Endothelial cell of umbilical vein (primary cell): ENCODE results near the gene TNIK. TPM values are rescaled to one million over a fixed set of nuclear protein-coding genes. Genes with fewer than 3 reads are reported as not detected.

Source experiments
- BruUV-seq: library from RNA; stranded (reverse); fragments of 400-500 nt; replicated peaks from 2 replicates; lab custom pipeline; 2021; lab: Mats Ljungman, UMichigan
- CTCF ChIA-PET: fragments of 300-600, 350-600 bp; sonication (Branson Sonifier 250); formaldehyde crosslinking; loops from one replicate; lab custom pipeline; 2021; ENCODE audit warnings: antibody characterized with exemption, inconsistent platforms; lab: Charles Lee
- POLR2A ChIA-PET: fragments of 300-600, 350-600 bp; sonication (Branson Sonifier 250); formaldehyde crosslinking; loops from one replicate; lab custom pipeline; 2021; ENCODE audit warnings: antibody characterized with exemption, inconsistent platforms; lab: Charles Lee
- DNase-seq: peaks from one replicate; pipeline ENCODE4 v3.0.0-alpha.2; 2011; ENCODE audit warnings: low read depth, low spot score
- FAIRE-seq: peaks from 2 replicates; lab custom pipeline; 2011; peaks lifted over from hg19 to GRCh38; lab: Jason Lieb, UNC
- H2AFZ ChIP-seq: 2 replicates; pipeline ENCODE4 v1.6.0; 2012; ENCODE audit warnings: low read depth, low read length, control low read depth, inconsistent platforms
- H3K27ac ChIP-seq: 2 replicates; pipeline ENCODE4 v1.5.1; 2011; ENCODE audit warnings: low read depth, mild to moderate bottlenecking, control low read depth, low read length, moderate library complexity; ENCODE audit not compliant: insufficient read depth
- H3K27me3 ChIP-seq, 2 experiments: 2 replicates each; pipeline versions ENCODE4 v1.6.0 to v1.6.1; 2011; ENCODE audit warnings: low read length in 2 of 2, mixed read lengths in 1 of 2; ENCODE audit not compliant: control insufficient read depth in 2 of 2, insufficient read depth in 2 of 2
- H3K36me3 ChIP-seq, 2 experiments: 2 replicates in 1 of 2; 3 replicates in 1 of 2; pipeline ENCODE4 v1.5.1; 2011; ENCODE audit warnings: low read length in 2 of 2, mild to moderate bottlenecking in 1 of 2, moderate library complexity in 1 of 2; ENCODE audit not compliant: control insufficient read depth in 2 of 2, insufficient read depth in 2 of 2; ENCODE audit errors: extremely low read depth in 1 of 2
- H3K4me1 ChIP-seq: 3 replicates; pipeline ENCODE4 v1.5.1; 2011; ENCODE audit warnings: mild to moderate bottlenecking, low read length; ENCODE audit not compliant: control insufficient read depth, insufficient read depth; ENCODE audit errors: extremely low read depth
- H3K4me2 ChIP-seq: 2 replicates; pipeline ENCODE4 v1.6.1; 2011; ENCODE audit warnings: low read length, control low read depth, mixed read lengths; ENCODE audit not compliant: insufficient read depth
- H3K4me3 ChIP-seq, 3 experiments: fragments of 200-600 bp in 1 of 3; sonication (generic), shearing (Covaris generic) in 1 of 3; replicated peaks in 1 of 3; 2 replicates each; pipeline ENCODE4 v1.5.1; 2011 to 2016; ENCODE audit warnings: control low read depth in 3 of 3, low read length in 3 of 3, mild to moderate bottlenecking in 2 of 3, inconsistent platforms in 1 of 3, low read depth in 1 of 3, moderate library complexity in 1 of 3; ENCODE audit not compliant: insufficient read depth in 1 of 3
- H3K79me2 ChIP-seq: 2 replicates; pipeline ENCODE4 v1.6.0; 2012; ENCODE audit warnings: low read length, inconsistent platforms; ENCODE audit not compliant: control insufficient read depth, insufficient read depth
- H3K9ac ChIP-seq: replicated peaks from 2 replicates; pipeline ENCODE3; 2011; ENCODE audit warnings: low read length, control low read depth; ENCODE audit not compliant: insufficient read depth; ENCODE audit errors: extremely low read depth
- H3K9me1 ChIP-seq: replicated peaks from 3 replicates; pipeline ENCODE4 v1.6.0; 2011; ENCODE audit warnings: mild to moderate bottlenecking, low read length; ENCODE audit not compliant: control insufficient read depth, insufficient read depth; ENCODE audit errors: extremely low read depth
- H3K9me3 ChIP-seq: replicated peaks from 2 replicates; pipeline ENCODE4 v1.5.1; 2012; ENCODE audit warnings: low read length, inconsistent platforms; ENCODE audit not compliant: control insufficient read depth, insufficient read depth
- H4K20me1 ChIP-seq: replicated peaks from 2 replicates; pipeline ENCODE3; 2011; ENCODE audit warnings: mild to moderate bottlenecking, low read length; ENCODE audit not compliant: control insufficient read depth, insufficient read depth; ENCODE audit errors: extremely low read depth
- EZH2 ChIP-seq: IDR thresholded peaks from 2 replicates; pipeline ENCODE4 v1.6.1; 2012; ENCODE audit warnings: borderline replicate concordance, low read depth, mild to moderate bottlenecking, moderate library complexity, low read length, inconsistent platforms; ENCODE audit not compliant: severe bottlenecking
- FOS ChIP-seq: IDR thresholded peaks from 2 replicates; pipeline ENCODE4 v1.6.1; 2011; ENCODE audit warnings: mild to moderate bottlenecking, low read length, moderate library complexity, borderline replicate concordance; ENCODE audit not compliant: insufficient read depth
- GATA2 ChIP-seq: IDR thresholded peaks from 2 replicates; pipeline ENCODE4 v1.7.0; 2011; ENCODE audit warnings: low read depth, mild to moderate bottlenecking, moderate library complexity, mixed read lengths, low read length; ENCODE audit not compliant: insufficient read length, insufficient read depth
- JUN ChIP-seq: IDR thresholded peaks from 2 replicates; pipeline ENCODE4 v1.6.1; 2011; ENCODE audit warnings: borderline replicate concordance, low read depth; ENCODE audit not compliant: insufficient read length, insufficient read depth
- MYC ChIP-seq: IDR thresholded peaks from one replicate; pipeline ENCODE4 v1.6.1; 2011; ENCODE audit warnings: mild to moderate bottlenecking, low read depth, low read length
- POLR2A ChIP-seq: IDR thresholded peaks from 2 replicates; pipeline ENCODE4 v1.6.1; 2012; ENCODE audit warnings: low read depth, mild to moderate bottlenecking, control low read depth, low read length
- POLR2AphosphoS5 ChIP-seq: IDR thresholded peaks from 2 replicates; pipeline ENCODE4 v1.6.1; 2012; ENCODE audit warnings: low read depth, mild to moderate bottlenecking, control low read depth, low read length, moderate library complexity; ENCODE audit not compliant: insufficient read depth
- dilution Hi-C: fragments of 300-500 bp; cut with MboI; formaldehyde crosslinking; loops from one replicate; pipeline ENCODE4 v1.15.0; 2019; ENCODE audit warnings: low sequenced_read_pairs; ENCODE audit not compliant: extremely low pct_ligation_motif_present
- intact Hi-C: fragments of 100-400 bp; cut with micrococcal nuclease; formaldehyde crosslinking; loops from one replicate; pipeline ENCODE4 v1.10.0; 2022
- polyA plus RNA-seq, 4 experiments: library from polyadenylated mRNA; depleted of rRNA in 3 of 4; stranded (reverse) in 3 of 4; unstranded in 1 of 4; fragments of >200 nt; gene quantifications; 2 replicates each; pipeline versions ENCODE4 v1.2.1 to v1.2.3, GENCODE V29; 2011 to 2012; ENCODE audit warnings: missing spikeins in 1 of 4
- total RNA-seq: library from RNA; stranded (reverse); gene quantifications from 2 replicates; pipeline ENCODE4 v1.2.3, GENCODE V29; 2021
- TF ChIP-seq, protein P1 (sequence below): IDR thresholded peaks from 2 replicates; pipeline ENCODE4 v1.6.1; 2011; ENCODE audit not compliant: insufficient read depth, insufficient read length
- TF ChIP-seq, protein P2 (sequence below), 2 donors: IDR thresholded peaks; 1 replicate in 1 of 2; 2 replicates in 1 of 2; pipeline ENCODE4 v1.5.1; 2011; ENCODE audit warnings: low read length in 2 of 2, mild to moderate bottlenecking in 2 of 2, moderate library complexity in 2 of 2, control low read depth in 1 of 2, inconsistent platforms in 1 of 2, low read depth in 1 of 2; ENCODE audit not compliant: insufficient read depth in 1 of 2; ENCODE audit errors: extremely low read depth in 1 of 2

The TNIK gene
- total and polyA plus RNA-seq, 2 donors (not counting 3 experiments of a cell fraction or from before 2014, with no cell fraction given): 10.9 to 39.7 TPM

DNA sequence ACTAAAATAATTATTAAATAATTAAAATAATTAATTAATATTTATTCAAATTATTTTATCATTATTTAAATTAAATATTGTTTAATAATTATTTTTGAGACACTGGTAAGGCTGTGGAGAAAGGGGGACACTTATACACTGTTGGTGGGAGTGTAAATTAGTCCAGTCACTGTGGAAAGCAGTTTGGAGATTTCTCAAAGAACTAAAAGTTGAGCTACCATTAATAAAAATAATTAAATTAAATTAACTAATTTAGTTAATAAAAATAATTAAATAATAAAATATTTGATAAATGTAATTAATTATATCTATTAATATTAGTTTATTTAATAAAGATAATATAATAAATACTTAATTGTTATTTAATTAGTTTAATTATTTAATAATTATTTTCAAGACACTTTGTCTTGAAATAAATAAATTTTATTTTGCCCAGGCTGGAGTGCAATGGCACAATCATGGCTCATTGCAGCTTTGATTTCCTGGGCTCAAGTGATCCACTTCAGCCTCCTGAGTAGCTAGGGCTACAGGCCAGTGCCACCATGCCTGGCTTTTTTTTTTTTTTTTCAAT, 16.4 kb upstream of the TNIK start:
- H2AFZ ChIP-seq: no peak overlapping the region
- CTCF ChIA-PET: interaction anchor here (0.8 kb wide), 1 partner anchor 85 kb away, joined by 3 read pairs; no protein-coding TSS in a partner anchor
- peaks cover 4% of the 10 kb centered on the region for H3K4me1 ChIP-seq
- no peaks in the 10 kb centered on the region for H3K36me3 ChIP-seq
- no peaks in the 10 kb centered on the region for H4K20me1 ChIP-seq
- dilution Hi-C loops (no loop called here), intact Hi-C loops (no loop called here)
- no TSS peak for BruUV-seq
- H3K9me3 ChIP-seq: no peaks in the 10 kb centered on the region
- no peak overlapping the region for H3K9ac ChIP-seq
- POLR2A ChIA-PET: no interaction called here
- FAIRE-seq (no peak), DNase-seq (no peak)
- no peak for TF ChIP-seq POLR2A
- TF ChIP-seq POLR2AphosphoS5: no peak
- TF ChIP-seq MYC: no peak
- TF ChIP-seq, protein P1, sequence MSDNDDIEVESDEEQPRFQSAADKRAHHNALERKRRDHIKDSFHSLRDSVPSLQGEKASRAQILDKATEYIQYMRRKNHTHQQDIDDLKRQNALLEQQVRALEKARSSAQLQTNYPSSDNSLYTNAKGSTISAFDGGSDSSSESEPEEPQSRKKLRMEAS: no peak
- TF ChIP-seq, protein P2, sequence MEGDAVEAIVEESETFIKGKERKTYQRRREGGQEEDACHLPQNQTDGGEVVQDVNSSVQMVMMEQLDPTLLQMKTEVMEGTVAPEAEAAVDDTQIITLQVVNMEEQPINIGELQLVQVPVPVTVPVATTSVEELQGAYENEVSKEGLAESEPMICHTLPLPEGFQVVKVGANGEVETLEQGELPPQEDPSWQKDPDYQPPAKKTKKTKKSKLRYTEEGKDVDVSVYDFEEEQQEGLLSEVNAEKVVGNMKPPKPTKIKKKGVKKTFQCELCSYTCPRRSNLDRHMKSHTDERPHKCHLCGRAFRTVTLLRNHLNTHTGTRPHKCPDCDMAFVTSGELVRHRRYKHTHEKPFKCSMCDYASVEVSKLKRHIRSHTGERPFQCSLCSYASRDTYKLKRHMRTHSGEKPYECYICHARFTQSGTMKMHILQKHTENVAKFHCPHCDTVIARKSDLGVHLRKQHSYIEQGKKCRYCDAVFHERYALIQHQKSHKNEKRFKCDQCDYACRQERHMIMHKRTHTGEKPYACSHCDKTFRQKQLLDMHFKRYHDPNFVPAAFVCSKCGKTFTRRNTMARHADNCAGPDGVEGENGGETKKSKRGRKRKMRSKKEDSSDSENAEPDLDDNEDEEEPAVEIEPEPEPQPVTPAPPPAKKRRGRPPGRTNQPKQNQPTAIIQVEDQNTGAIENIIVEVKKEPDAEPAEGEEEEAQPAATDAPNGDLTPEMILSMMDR (IDR thresholded peaks at IDR 0.05; ENCODE audit: extremely low read depth in 1 of 2, insufficient read depth in 1 of 2, low read depth in 1 of 2, low read length in 2 of 2): no peak
- no peak for TF ChIP-seq JUN
- TF ChIP-seq GATA2: no peak
- no peak for TF ChIP-seq FOS
- TF ChIP-seq EZH2: no peak
- no peaks in the 10 kb centered on the region for H3K79me2 ChIP-seq
- no peaks in the 10 kb centered on the region for H3K27me3 ChIP-seq
- H3K27ac ChIP-seq: no peak overlapping the region
- no peak overlapping the region for H3K4me3 ChIP-seq
- H3K9me1 ChIP-seq: no peaks in the 10 kb centered on the region
- no peak overlapping the region for H3K4me2 ChIP-seq
